CD4-positive, alpha-beta memory T cell (primary cell): Measurements from ENCODE around the gene CUL9. TPM values are rescaled to one million over a fixed set of nuclear protein-coding genes. Genes with fewer than 3 reads are reported as not detected.
A peak's percentile ranks its signal among the peaks of the same experiment; 100 is the strongest.

Experiments
- CTCF ChIA-PET: fragments of 350-600 bp; sonication (Branson Sonifier 250); formaldehyde crosslinking; loops from one replicate; lab custom pipeline; 2021; ENCODE audit warnings: inconsistent platforms; ENCODE audit not compliant: partially characterized antibody; lab: Charles Lee
- POLR2A ChIA-PET: fragments of 350-600 bp; sonication (Branson Sonifier 250); formaldehyde crosslinking; loops from one replicate; lab custom pipeline; 2021; ENCODE audit not compliant: partially characterized antibody; lab: Charles Lee
- DNase-seq, 5 donors: peaks; one replicate each; pipeline versions ENCODE4 v3.0.0 to v3.0.0-alpha.2; 2020 to 2022; ENCODE audit warnings: mixed read lengths in 1 of 5
- H3K27ac ChIP-seq: one replicate; pipeline ENCODE4 v1.7.0; 2013; ENCODE audit warnings: low read depth, low read length
- H3K27me3 ChIP-seq: 2 replicates; pipeline ENCODE4 v1.7.0; 2013; ENCODE audit warnings: mild to moderate bottlenecking, low read length, moderate library complexity; ENCODE audit not compliant: insufficient read depth
- H3K36me3 ChIP-seq: 2 replicates; pipeline ENCODE4 v1.7.0; 2013; ENCODE audit warnings: mild to moderate bottlenecking, low read length, moderate library complexity; ENCODE audit not compliant: insufficient read depth
- H3K4me1 ChIP-seq: 2 replicates; pipeline ENCODE4 v1.7.0; 2013; ENCODE audit warnings: mild to moderate bottlenecking, low read length, moderate library complexity; ENCODE audit not compliant: insufficient read depth
- H3K4me3 ChIP-seq, 2 donors: one replicate each; pipeline ENCODE4 v1.7.0; 2013; ENCODE audit warnings: low read length in 2 of 2, mild to moderate bottlenecking in 1 of 2
- H3K9me3 ChIP-seq, 2 donors: one replicate each; pipeline ENCODE4 v1.7.0; 2013; ENCODE audit warnings: low read length in 2 of 2, control low read depth in 1 of 2; ENCODE audit not compliant: control insufficient read depth in 1 of 2
- H3K27ac Mint-ChIP-seq, 7 donors: one replicate each; pipeline ENCODE4 v1.8.0; 2020 to 2021; ENCODE audit warnings: mixed read lengths in 7 of 7, mild to moderate bottlenecking in 6 of 7, inconsistent platforms in 3 of 7, moderate library complexity in 3 of 7
- H3K27me3 Mint-ChIP-seq, 2 donors: one replicate each; pipeline ENCODE4 v1.8.0; 2020 to 2021; ENCODE audit warnings: mixed read lengths in 2 of 2
- H3K36me3 Mint-ChIP-seq, 2 donors: one replicate each; pipeline ENCODE4 v1.8.0; 2020 to 2021; ENCODE audit warnings: mixed read lengths in 2 of 2, inconsistent platforms in 1 of 2, mild to moderate bottlenecking in 1 of 2
- H3K4me1 Mint-ChIP-seq, 4 donors: one replicate each; pipeline ENCODE4 v1.8.0; 2020 to 2021; ENCODE audit warnings: mixed read lengths in 4 of 4, mild to moderate bottlenecking in 1 of 4
- H3K4me3 Mint-ChIP-seq, 8 donors: one replicate each; pipeline ENCODE4 v1.8.0; 2020 to 2021; ENCODE audit warnings: mixed read lengths in 8 of 8, mild to moderate bottlenecking in 7 of 8, moderate library complexity in 6 of 8, inconsistent platforms in 3 of 8
- H3K9me3 Mint-ChIP-seq, 8 donors: one replicate each; pipeline ENCODE4 v1.8.0; 2020 to 2021; ENCODE audit warnings: mixed read lengths in 8 of 8, mild to moderate bottlenecking in 5 of 8, inconsistent platforms in 3 of 8, moderate library complexity in 1 of 8
- intact Hi-C: fragments of 100-400 bp; cut with micrococcal nuclease; formaldehyde crosslinking; loops from one replicate; pipeline ENCODE4 v1.15.1; 2023
- polyA plus RNA-seq, 2 donors: library from polyadenylated mRNA; unstranded; fragments of 300-500 nt; fragmentation: Illumina TruSeq; gene quantifications; one replicate each; pipeline ENCODE4 v1.2.3, GENCODE V29; 2021
- total RNA-seq, 2 experiments: library from RNA; stranded (reverse); gene quantifications; one replicate each; pipeline ENCODE4 v1.2.3, GENCODE V29; 2021

The CUL9 gene
- total and polyA plus RNA-seq, 4 experiments from 2014 or later: 8.3 to 95.2 (median 54.9) TPM

DNA sequence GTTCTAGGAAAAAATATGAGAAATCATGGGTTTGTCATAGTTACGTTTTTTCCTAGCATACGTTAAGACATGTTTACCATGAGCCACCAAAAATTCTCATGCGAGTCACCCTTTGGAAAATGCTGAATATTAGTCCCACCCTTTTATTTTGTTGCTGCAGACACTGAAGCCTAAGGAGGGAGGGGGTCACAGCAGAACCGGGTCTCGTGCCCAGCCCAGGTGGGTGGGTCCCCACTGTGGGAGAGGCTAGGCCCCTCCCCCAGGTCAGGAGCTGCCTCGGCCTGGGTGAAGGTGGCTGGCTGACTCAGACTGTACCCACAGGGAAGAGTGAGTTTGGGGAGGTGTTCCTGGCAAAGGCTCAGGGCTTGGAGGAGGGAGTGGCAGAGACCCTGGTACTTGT is 37.1 kb upstream of the CUL9 start:
- POLR2A ChIA-PET: interaction anchor here (1.6 kb wide), 1 partner anchor 215 kb away, joined by 6 read pairs; the partner anchor contains the start of gene CNPY3
- no peaks in the 10 kb centered on the region for H3K9me3 Mint-ChIP-seq

DNA sequence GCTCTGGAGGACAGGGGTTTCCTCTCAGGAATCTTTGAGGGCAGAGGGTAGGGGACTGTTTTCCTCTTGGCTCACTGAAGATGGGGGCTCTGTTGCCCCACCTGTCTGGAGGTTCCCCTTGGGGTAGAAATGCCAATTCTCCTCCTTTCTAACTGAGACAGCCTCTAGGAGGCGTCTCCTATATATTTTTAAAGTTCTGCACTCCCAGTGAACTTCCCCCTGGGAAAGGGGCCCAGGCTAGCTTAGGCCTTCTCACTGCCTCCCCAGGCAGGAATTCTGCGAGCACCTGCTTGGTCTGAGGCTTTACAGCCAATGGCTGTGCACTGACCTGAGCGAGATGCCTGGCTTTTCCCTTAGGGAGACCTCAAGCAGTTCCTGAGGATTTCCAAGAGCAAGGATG is 35.7 kb upstream of the CUL9 start:
- Mint-ChIP-seq H3K4me3 (no peak overlapping the region), H3K9me3 (no peaks in the 10 kb centered on the region), H3K4me1 (peaks cover 1 to 11% (median 3%) of the 10 kb centered on the region in 4 donors), H3K27ac (no peak overlapping the region), H3K36me3 (no peaks in the 10 kb centered on the region), H3K27me3 (peaks cover 0 to 1% of the 10 kb centered on the region in 2 donors)
- H3K27me3 ChIP-seq: no peaks in the 10 kb centered on the region
- peaks cover 12% of the 10 kb centered on the region for H3K4me1 ChIP-seq
- POLR2A ChIA-PET: no interaction called here
- no peak for DNase-seq
- H3K27ac ChIP-seq: no peak overlapping the region
- CTCF ChIA-PET: interaction anchor here (4.1 kb wide), 1 partner anchor 246 kb away, joined by 69 read pairs; no protein-coding TSS in a partner anchor
- intact Hi-C loops: loop anchor here (10.0 kb wide), 1 partner anchor 481 kb away; no protein-coding TSS in a partner anchor
- no peak overlapping the region for H3K4me3 ChIP-seq
- no peaks in the 10 kb centered on the region for H3K36me3 ChIP-seq
- no peaks in the 10 kb centered on the region for H3K9me3 ChIP-seq

More for the DNA sequence above, 37.1 kb upstream of the CUL9 start:
- Histone ChIP-seq H3K27ac (no peak overlapping the region), H3K9me3 (no peaks in the 10 kb centered on the region), H3K4me1 (peaks cover 12% of the 10 kb centered on the region), H3K4me3 (no peak overlapping the region), H3K27me3 (no peaks in the 10 kb centered on the region), H3K36me3 (no peaks in the 10 kb centered on the region)
- CTCF ChIA-PET: interaction anchor here (2.1 to 4.1 kb wide), 3 partner anchors 237 to 490 kb away, joined by 10 to 69 read pairs (median 10); no protein-coding TSS in a partner anchor
- no peaks in the 10 kb centered on the region for H3K36me3 Mint-ChIP-seq
- intact Hi-C loops: loop anchor here (10.0 kb wide), 1 partner anchor 480 kb away; no protein-coding TSS in a partner anchor
- H3K27me3 Mint-ChIP-seq: peaks cover 0 to 1% of the 10 kb centered on the region in 2 donors
- DNase-seq: no peak
- no peak overlapping the region for H3K27ac Mint-ChIP-seq
- no peak overlapping the region for H3K4me3 Mint-ChIP-seq
- peaks cover 1 to 11% (median 3%) of the 10 kb centered on the region in 4 donors for H3K4me1 Mint-ChIP-seq

DNA sequence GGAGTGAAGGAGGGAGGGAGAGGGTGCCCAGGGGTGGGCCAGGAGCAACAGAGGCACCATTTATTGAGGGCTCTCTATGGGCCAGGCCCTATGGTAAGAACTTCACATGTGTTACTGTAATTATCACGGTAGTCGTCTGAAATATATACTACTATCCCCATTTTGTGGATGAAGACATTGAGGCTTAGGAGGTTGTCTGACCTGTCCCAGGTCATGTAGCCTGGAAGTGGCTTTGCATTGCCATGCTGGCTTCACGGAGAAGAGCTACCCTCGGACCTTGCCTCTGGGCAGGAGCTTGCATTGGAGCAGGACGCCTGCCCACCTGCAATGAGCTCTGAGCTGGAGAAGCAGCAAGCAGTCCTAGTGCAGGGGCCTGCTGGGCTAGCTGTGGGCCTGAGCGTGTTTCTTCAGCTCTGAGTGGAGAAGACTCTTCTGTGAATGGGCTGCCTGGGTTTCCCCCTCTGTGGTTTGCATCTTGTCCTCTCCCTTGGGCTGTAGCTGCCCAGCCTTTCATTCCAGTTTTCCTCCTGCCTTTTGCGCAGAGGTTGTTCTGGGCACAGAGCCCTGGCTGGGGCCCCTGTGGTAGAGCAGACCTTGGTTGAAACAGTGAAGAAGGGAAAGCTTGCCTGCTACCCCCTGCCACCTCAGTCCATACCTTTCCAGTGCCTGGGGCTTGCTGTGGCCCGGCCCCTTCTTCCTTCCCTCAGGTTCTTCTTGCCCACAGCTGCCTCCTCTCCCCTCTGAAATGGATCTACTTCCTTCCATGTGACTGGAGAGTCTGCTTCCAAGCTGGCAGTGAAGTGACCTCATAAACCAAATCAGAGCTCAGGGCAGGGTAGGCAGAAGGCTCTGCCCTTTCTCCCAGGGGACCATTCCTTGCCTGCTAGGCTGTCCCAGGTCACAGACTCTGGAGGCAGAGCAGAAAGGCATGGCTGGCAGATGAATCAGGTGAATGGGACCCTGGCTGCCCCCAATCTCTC is 35.0 kb upstream of the CUL9 start:
- intact Hi-C loops: loop anchor here (10.0 kb wide), 1 partner anchor 482 kb away; no protein-coding TSS in a partner anchor
- Histone ChIP-seq H3K4me1 (peaks cover 12% of the 10 kb centered on the region), H3K27me3 (no peaks in the 10 kb centered on the region), H3K4me3 (no peak overlapping the region), H3K36me3 (no peaks in the 10 kb centered on the region), H3K9me3 (no peaks in the 10 kb centered on the region), H3K27ac (no peak overlapping the region)
- H3K9me3 Mint-ChIP-seq: no peaks in the 10 kb centered on the region
- ChIA-PET CTCF (interaction anchor here (0.6 to 0.8 kb wide), 2 partner anchors 33 to 236 kb away, joined by 3 read pairs; no protein-coding TSS in a partner anchor), POLR2A (no interaction called here)
- no peak overlapping the region for H3K27ac Mint-ChIP-seq
- H3K4me1 Mint-ChIP-seq: peaks cover 1 to 11% (median 3%) of the 10 kb centered on the region in 4 donors
- no peak overlapping the region for H3K4me3 Mint-ChIP-seq
- no peaks in the 10 kb centered on the region for H3K36me3 Mint-ChIP-seq
- no peak for DNase-seq
- peaks cover 0 to 1% of the 10 kb centered on the region in 2 donors for H3K27me3 Mint-ChIP-seq

DNA sequence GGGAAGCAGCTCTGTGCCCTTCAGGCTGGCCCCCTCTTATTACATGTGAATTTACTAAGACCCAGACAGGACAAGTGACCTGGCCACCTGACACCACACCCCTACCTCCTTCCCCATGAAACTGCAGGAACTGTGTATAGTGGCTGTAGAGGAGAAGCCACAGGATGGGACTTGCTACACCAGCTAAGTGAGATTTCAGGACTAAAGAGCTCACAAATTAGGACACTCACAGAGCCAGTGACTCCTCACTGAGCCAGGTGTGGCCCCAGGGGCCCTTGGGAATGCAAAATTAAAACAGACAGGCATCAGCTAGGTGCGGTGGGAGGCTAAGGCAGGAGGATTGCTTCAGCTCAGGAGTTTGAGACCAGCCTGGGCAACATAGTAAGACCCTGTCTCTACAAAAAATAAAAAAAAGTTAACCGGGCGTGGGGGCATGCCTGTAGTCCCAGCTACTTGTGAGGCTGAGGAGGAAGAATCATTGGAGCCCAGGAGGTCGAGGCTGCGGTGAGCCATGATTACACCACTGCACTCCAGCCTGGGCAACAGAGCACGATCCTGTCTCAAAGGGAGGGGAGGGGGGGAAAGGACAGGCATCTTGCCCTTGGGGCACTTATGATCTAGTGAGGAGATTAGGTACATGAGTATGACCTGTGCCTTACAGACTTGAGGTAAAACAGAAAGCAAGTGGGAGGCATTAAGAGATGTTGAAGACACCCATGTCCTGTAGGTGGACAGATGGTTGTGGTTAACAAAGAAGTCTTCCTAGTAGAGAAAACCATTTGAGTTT is 34.1 kb upstream of the CUL9 start:
- Histone ChIP-seq H3K36me3 (no peaks in the 10 kb centered on the region), H3K9me3 (no peaks in the 10 kb centered on the region), H3K4me1 (peaks cover 11% of the 10 kb centered on the region), H3K4me3 (no peak overlapping the region), H3K27me3 (no peaks in the 10 kb centered on the region), H3K27ac (no peak overlapping the region)
- no peak for DNase-seq
- intact Hi-C loops: loop anchor here (10.0 kb wide), 1 partner anchor 483 kb away; no protein-coding TSS in a partner anchor
- Mint-ChIP-seq H3K27me3 (peaks cover 0 to 1% of the 10 kb centered on the region in 2 donors), H3K4me1 (peaks cover 1 to 10% (median 3%) of the 10 kb centered on the region in 4 donors), H3K36me3 (no peaks in the 10 kb centered on the region), H3K9me3 (no peaks in the 10 kb centered on the region), H3K4me3 (no peak overlapping the region), H3K27ac (no peak overlapping the region)
- CTCF ChIA-PET: interaction anchor here (0.6 to 0.8 kb wide), 2 partner anchors 32 to 237 kb away, joined by 3 read pairs; no protein-coding TSS in a partner anchor
- POLR2A ChIA-PET: no interaction called here

DNA sequence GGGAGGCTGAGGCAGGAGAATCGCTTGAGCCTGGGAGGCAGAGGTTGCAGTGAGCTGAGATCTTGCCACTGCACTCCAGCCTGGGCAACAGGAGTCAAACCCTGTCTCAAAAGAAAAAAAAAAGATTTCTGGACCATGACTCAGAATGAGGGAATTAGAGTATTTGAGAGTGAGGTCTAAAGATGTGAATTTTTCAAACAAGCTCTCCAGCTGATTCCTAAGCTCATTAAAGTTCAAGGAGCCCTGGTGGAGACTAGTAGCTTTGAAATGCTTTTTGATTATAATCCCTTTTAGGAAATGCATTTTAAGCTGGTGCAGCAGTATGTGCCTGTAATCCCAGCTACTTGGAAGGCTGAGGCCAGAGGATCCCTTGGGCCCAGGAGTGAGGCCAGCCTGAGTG is 32.7 kb upstream of the CUL9 start:
- POLR2A ChIA-PET: no interaction called here
- no peak overlapping the region for H3K4me3 Mint-ChIP-seq
- H3K27ac Mint-ChIP-seq: no peak overlapping the region
- no peaks in the 10 kb centered on the region for H3K9me3 Mint-ChIP-seq
- CTCF ChIA-PET: interaction anchor here (0.8 to 1.4 kb wide), 3 partner anchors 248 to 659 kb away, joined by 3 to 4 read pairs (median 3); no protein-coding TSS in a partner anchor
- H3K36me3 ChIP-seq: no peaks in the 10 kb centered on the region
- no peaks in the 10 kb centered on the region for H3K36me3 Mint-ChIP-seq
- no peaks in the 10 kb centered on the region for H3K4me1 Mint-ChIP-seq
- H3K27me3 ChIP-seq: no peaks in the 10 kb centered on the region
- H3K4me1 ChIP-seq: no peaks in the 10 kb centered on the region
- no peak overlapping the region for H3K27ac ChIP-seq
- H3K9me3 ChIP-seq: no peaks in the 10 kb centered on the region
- H3K4me3 ChIP-seq: no peak overlapping the region
- H3K27me3 Mint-ChIP-seq: peaks cover 0 to 1% of the 10 kb centered on the region in 2 donors
- DNase-seq: no peak
- intact Hi-C loops: loop anchor here (10.0 kb wide), 1 partner anchor 484 kb away; no protein-coding TSS in a partner anchor

DNA sequence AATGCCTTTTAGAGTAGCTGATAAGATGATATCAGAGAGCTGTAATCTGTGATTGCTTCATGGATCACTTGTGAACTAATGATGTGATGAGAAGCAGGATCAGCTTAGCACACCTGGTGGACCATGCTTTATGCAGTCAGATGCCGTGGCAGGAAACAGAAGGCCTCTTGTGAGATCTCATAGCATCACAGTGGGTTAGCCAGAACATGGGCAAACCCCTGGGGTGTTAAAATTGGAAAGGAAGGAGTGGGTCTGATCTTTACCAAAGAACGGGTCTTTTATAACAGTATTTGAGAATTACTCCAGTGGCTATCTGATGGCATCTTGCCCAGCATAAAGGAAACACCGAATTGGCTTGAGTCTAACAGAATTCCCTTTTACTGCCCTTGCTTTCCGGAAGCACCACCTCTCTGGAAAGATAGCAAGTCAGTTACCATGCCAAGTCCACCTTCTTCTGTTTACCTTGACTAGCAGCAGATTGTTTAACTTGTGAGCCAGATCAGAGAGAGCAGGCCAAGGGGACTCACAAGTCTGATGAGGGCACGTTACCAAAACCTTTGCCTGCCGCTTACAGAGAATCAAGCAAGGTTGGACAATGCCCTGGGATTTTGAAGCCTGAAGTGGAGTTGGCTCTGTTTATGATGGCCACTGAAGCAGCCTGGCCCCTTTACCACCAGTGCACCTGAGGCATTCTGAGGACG is 31.8 kb upstream of the CUL9 start:
- Mint-ChIP-seq H3K4me3 (no peak overlapping the region), H3K27ac (peak overlapping the region in 1 of 7 donors; percentile 64), H3K4me1 (no peaks in the 10 kb centered on the region), H3K9me3 (no peaks in the 10 kb centered on the region), H3K36me3 (no peaks in the 10 kb centered on the region), H3K27me3 (peaks cover 0 to 1% of the 10 kb centered on the region in 2 donors)
- no peaks in the 10 kb centered on the region for H3K36me3 ChIP-seq
- no peak for DNase-seq
- intact Hi-C loops: no loop called here
- H3K27ac ChIP-seq: no peak overlapping the region
- H3K9me3 ChIP-seq: no peaks in the 10 kb centered on the region
- POLR2A ChIA-PET: no interaction called here
- CTCF ChIA-PET: interaction anchor here (1.4 kb wide), 1 partner anchor 249 kb away, joined by 3 read pairs; no protein-coding TSS in a partner anchor
- no peaks in the 10 kb centered on the region for H3K27me3 ChIP-seq
- H3K4me1 ChIP-seq: no peaks in the 10 kb centered on the region
- no peak overlapping the region for H3K4me3 ChIP-seq
